Endodermal cell (in vitro differentiated cells): ENCODE measurements around the gene USH1C. TPM values are rescaled to one million over a fixed set of nuclear protein-coding genes. Genes with fewer than 3 reads are reported as not detected.

Experiments used
- DNase-seq: peaks from one replicate; pipeline ENCODE4 v3.0.0-alpha.2; 2017
- H3K27ac ChIP-seq: 2 replicates; pipeline ENCODE4 v1.5.1; 2013; ENCODE audit warnings: mild to moderate bottlenecking, low read depth, low read length, moderate library complexity
- H3K27me3 ChIP-seq: 2 replicates; pipeline ENCODE4 v1.6.1; 2013; ENCODE audit warnings: mild to moderate bottlenecking, low read length, moderate library complexity; ENCODE audit not compliant: insufficient read depth, control insufficient read depth, poor library complexity, severe bottlenecking
- H3K36me3 ChIP-seq: 2 replicates; pipeline ENCODE4 v1.7.0; 2013; ENCODE audit warnings: mild to moderate bottlenecking, low read length, moderate library complexity; ENCODE audit not compliant: control insufficient read depth, insufficient read depth
- H3K4me1 ChIP-seq: one replicate; pipeline ENCODE4 v1.7.0; 2013; ENCODE audit warnings: low read length; ENCODE audit not compliant: control insufficient read depth, insufficient read depth
- H3K4me3 ChIP-seq: 2 replicates; pipeline ENCODE4 v1.5.1; 2013; ENCODE audit warnings: mild to moderate bottlenecking, low read length, moderate library complexity
- H3K9ac ChIP-seq: 2 replicates; pipeline ENCODE4 v1.6.1; 2013; ENCODE audit warnings: mild to moderate bottlenecking, low read length, moderate library complexity; ENCODE audit not compliant: poor library complexity, severe bottlenecking; ENCODE audit errors: extremely low read depth
- H3K9me3 ChIP-seq: 2 replicates; pipeline ENCODE4 v1.6.1; 2013; ENCODE audit warnings: mild to moderate bottlenecking, low read length, moderate library complexity; ENCODE audit not compliant: control insufficient read depth
- H3K27ac Mint-ChIP-seq: 2 replicates; pipeline ENCODE4 v1.8.0; 2020; ENCODE audit warnings: mixed read lengths
- H3K27me3 Mint-ChIP-seq: 2 replicates; pipeline ENCODE4 v1.8.0; 2021; ENCODE audit warnings: mild to moderate bottlenecking, mixed read lengths; ENCODE audit not compliant: insufficient read depth
- H3K36me3 Mint-ChIP-seq: 2 replicates; pipeline ENCODE4 v1.8.0; 2020; ENCODE audit warnings: low read depth, mixed read lengths
- H3K4me1 Mint-ChIP-seq: 2 replicates; pipeline ENCODE4 v1.8.0; 2020; ENCODE audit warnings: mixed read lengths
- H3K4me3 Mint-ChIP-seq: 2 replicates; pipeline ENCODE4 v1.8.0; 2020; ENCODE audit warnings: mild to moderate bottlenecking, moderate library complexity, mixed read lengths
- H3K9me3 Mint-ChIP-seq: 2 replicates; pipeline ENCODE4 v1.8.0; 2020; ENCODE audit warnings: mild to moderate bottlenecking, mixed read lengths
- CTCF ChIP-seq: fragments of 200-600 bp; sonication (generic); conservative IDR thresholded peaks from 2 replicates; pipeline ENCODE4 v1.5.0; 2021; ENCODE audit warnings: antibody characterized with exemption, mild to moderate bottlenecking
- WGBS, 2 experiments: methylation state at CpG; one replicate each; pipeline versions ENCODE4 v1.1.5 to v1.1.7; 2013; ENCODE audit warnings: missing lambda C conversion rate in 2 of 2, mixed read lengths in 1 of 2; ENCODE audit not compliant: insufficient coverage in 1 of 2, insufficient read length in 1 of 2; 5-methylcytosine and 5-hydroxymethylcytosine counted together
- total RNA-seq, 2 donors: library from RNA; stranded (reverse); fragmentation: NEBNext Ultra II Directional in 1 of 2; extraction: Animal tissue kit (Norgen Biotek cat#: 25700) in 1 of 2; gene quantifications; 2 replicates in 1 of 2; 3 replicates in 1 of 2; pipeline ENCODE4 v1.2.1, GENCODE V29; 2021

USH1C gene
- total RNA-seq, 2 donors from 2014 or later: 1.5 to 2.8 TPM

- Histone ChIP-seq H3K27ac (no peak overlapping the region), H3K4me1 (no peaks in the 10 kb centered on the region), H3K36me3 (no peaks in the 10 kb centered on the region), H3K9ac (no peak overlapping the region), H3K27me3 (peaks cover 24% of the 10 kb centered on the region), H3K9me3 (no peaks in the 10 kb centered on the region), H3K4me3 (no peak overlapping the region)
- no peak for DNase-seq
- TF ChIP-seq CTCF: no peak
- Mint-ChIP-seq H3K36me3 (no peaks in the 10 kb centered on the region), H3K9me3 (no peaks in the 10 kb centered on the region), H3K27ac (no peak overlapping the region), H3K27me3 (peaks cover 52% of the 10 kb centered on the region), H3K4me1 (peaks cover 11% of the 10 kb centered on the region), H3K4me3 (no peak overlapping the region)
- 83 to 86% methylated on average over 11 to 12 of the region's 12 CpGs for WGBS, 2 experiments
Observed at GRCh38 chr11:17550450-17551346, 6.5 kb upstream of the USH1C start.

GRCh38 chr11:17548444-17548843 lies 4.2 kb upstream of the USH1C start:
- H3K4me1 ChIP-seq: no peaks in the 10 kb centered on the region
- H3K36me3 ChIP-seq: no peaks in the 10 kb centered on the region
- 60 to 77% methylated on average over 3 to 6 of the region's 6 CpGs for WGBS, 2 experiments
- H3K27ac ChIP-seq: no peak overlapping the region
- H3K27me3 Mint-ChIP-seq: peaks cover 57% of the 10 kb centered on the region
- no peak overlapping the region for H3K27ac Mint-ChIP-seq
- H3K4me3 ChIP-seq: no peak overlapping the region
- H3K9me3 Mint-ChIP-seq: no peaks in the 10 kb centered on the region
- peak; percentile 68 for TF ChIP-seq CTCF
- H3K9ac ChIP-seq: no peak overlapping the region
- H3K36me3 Mint-ChIP-seq: no peaks in the 10 kb centered on the region
- DNase-seq: peak; percentile 77
- peaks cover 13% of the 10 kb centered on the region for H3K27me3 ChIP-seq
- peaks cover 13% of the 10 kb centered on the region for H3K4me1 Mint-ChIP-seq
- no peaks in the 10 kb centered on the region for H3K9me3 ChIP-seq
- no peak overlapping the region for H3K4me3 Mint-ChIP-seq

GRCh38 chr11:17547932-17548331 lies 3.7 kb upstream of the USH1C start:
- H3K27ac ChIP-seq: no peak overlapping the region
- Mint-ChIP-seq H3K9me3 (no peaks in the 10 kb centered on the region), H3K4me1 (peaks cover 13% of the 10 kb centered on the region), H3K36me3 (no peaks in the 10 kb centered on the region), H3K27ac (no peak overlapping the region), H3K4me3 (no peak overlapping the region), H3K27me3 (peaks cover 57% of the 10 kb centered on the region)
- H3K36me3 ChIP-seq: no peaks in the 10 kb centered on the region
- peaks cover 13% of the 10 kb centered on the region for H3K27me3 ChIP-seq
- TF ChIP-seq CTCF: no peak
- no peak overlapping the region for H3K4me3 ChIP-seq
- 70 to 81% methylated on average over 2 to 9 of the region's 9 CpGs for WGBS, 2 experiments
- H3K9me3 ChIP-seq: no peaks in the 10 kb centered on the region
- no peaks in the 10 kb centered on the region for H3K4me1 ChIP-seq
- H3K9ac ChIP-seq: no peak overlapping the region
- peak; percentile 73 for DNase-seq
